Retina (tissue), 1 donor: ENCODE data around the gene TDRD3.

Experiments
- DNase-seq: peaks from one replicate; pipeline ENCODE4 v3.0.0-alpha.2; 2016

The TDRD3 gene

DNA sequence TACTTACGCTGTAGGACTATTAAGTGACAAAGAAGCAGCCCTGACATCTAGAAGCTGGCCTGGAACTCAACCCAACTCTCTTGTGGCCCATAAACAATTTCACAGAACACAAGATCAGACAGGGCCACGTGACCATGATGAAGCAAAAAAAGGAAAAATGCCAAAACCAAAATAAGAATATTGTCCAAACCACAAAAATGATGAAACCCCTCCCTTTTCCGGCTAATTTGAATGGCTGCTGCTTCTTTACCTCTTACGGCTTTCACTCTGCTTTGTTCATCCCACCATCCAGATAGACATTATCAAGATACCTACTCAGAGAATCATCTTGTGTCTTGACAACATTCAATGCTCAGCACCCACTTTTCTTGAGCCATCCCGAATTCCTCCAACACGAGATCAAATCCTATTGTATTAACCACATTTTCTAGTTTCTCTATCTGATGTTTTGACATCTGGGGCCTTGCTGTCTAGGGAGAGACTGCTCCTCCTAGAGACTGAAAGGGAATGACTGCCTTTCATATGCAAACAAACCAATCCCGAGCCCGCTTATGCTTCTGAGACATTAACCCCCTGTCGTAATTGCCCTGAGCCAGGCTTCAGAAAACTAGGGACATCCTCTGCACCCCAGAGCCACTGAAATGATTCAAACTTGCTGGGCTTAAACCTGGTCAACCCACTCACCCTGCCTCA is 186.3 kb downstream of the TDRD3 start:
- DNase-seq: no peak

DNA sequence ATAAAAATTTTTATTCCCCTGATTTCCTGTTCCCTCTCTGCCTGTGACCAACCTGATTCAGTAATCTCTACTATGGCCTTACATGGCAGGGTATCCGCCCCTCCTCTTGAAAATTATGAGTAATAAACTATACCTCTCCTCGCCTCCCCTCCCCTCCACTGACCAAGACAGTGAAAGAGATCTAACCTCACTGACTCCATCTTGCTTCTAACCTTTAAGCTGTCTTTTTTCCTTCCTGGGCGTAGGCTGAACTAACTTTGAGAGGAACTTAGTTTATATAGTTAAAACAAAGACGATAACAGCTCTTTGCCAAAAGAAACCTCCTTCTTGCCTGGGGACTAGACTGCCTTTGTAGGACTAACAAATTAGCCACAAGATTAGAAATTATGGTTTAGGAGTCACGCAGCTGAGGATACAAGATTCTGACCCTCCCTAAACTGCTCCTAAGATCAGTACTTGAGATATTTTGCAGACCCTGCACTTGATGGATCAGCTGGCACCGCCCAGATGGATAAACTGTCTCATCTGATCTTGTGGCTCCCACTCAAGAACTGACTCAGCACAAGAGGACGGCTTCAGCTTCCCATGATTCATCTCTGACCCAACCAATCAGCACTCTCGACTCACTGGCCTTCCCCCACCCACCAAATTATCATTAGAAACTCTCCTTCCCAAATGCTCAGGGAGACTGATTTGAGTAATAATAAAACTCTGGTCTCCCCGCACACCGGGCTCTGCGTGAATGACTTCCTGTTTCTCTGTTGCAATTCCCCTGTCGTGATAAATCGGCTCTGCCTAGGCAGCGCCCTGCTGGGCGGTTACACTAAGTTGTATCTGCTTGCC is 187.1 kb downstream of the TDRD3 start:
- DNase-seq: no peak

DNA sequence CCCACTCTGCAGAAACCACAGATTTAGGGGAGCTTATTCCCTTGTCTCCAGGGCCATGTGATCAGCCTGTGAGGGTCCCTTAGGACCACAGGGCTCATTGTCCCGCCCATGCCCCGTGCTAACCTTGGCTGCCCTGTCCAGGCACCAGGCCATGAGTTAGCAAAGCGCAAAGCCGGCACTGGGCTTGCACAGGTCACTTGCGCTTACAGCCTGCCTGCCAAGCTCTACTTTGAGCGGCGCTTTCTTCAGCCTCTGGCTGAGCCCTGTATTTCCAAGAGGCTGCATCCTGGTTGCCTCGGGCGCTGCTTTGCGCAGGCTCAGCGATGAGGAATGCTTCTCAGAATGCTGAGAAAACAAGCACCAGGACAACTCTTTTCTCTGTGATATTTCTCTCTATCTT is 188.0 kb downstream of the TDRD3 start:
- no peak for DNase-seq

DNA sequence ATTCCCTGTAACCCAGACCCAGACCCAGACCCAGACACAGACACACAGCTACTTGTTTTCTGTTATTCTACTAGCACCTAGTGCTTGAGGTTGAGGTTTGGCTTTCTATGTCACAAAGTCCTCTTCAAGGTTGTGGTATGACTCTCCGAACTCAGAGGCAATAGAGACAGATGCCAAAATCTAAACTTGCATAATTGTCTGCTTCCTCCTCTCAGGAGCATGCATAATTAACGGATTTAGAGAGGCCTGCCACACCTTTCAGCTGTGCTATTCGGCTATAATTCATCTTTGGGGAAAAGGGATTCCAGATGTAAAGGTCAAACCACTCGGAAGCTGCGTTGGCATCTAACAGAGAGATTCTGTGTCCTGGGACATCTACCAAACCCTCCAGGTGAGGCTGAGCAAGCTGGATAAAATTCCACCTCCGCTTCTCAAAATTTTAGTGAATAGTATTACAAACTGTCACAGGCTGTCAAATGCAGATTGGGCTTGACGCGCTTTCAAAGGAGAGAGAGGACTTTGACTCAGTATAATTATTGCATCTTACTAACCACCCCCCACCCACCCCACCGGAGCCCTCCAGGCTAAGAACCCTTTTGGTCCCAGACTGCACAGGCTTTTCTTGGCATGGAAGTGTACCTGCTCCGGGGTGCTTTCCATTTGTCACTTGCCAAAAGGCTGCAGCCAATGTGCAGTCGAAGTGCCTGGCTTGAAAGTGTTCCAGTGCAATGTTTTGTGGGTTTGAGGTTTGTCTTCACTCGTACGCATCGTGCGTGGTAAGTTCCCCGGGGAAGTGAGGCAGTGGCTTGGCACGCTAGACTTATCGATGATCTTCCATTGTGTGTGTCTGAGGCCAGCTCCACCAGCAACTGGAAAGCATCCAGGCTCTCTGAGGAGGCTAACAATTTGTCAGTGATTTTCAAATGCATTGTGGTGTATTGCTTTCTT is 194.1 kb downstream of the TDRD3 start:
- DNase-seq: no peak

DNA sequence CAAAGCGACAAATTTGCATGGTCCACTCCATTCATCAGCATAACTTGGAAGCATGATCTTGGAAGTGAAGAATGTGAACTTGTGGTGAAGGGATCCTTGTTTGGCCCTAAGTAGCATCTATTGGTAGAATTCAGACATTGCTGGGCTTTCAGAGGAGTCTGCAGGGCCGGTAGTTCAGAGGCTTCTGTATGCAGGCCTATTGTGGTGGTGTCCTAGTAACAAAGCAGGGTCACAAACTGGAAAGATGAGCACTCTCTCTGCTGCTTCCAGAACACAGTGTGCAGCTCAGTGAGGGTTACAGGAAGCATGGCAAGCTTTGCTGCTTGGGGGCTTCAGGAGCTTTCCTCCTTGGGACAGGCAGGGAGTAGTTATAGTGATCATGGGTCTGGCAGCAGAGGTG is 206.0 kb downstream of the TDRD3 start:
- DNase-seq: no peak

DNA sequence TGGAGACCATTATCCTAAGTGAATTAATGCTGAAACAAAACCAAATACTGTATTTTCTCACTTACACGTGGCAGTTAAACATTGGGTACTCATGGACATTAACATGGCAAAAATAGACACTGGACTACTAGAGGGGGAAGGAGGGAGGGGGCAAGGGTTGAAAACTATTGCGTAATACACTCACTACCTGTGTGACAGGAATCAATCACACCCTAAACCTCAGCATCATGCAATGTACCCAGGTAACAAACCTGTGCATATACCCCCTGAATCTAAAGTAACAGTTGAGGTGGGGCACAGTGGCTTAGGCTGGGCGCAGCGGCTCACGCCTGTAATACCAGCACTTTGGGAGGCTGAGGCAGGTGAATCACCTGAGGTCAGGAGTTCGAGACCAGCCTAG is 207.0 kb downstream of the TDRD3 start:
- no peak for DNase-seq

DNA sequence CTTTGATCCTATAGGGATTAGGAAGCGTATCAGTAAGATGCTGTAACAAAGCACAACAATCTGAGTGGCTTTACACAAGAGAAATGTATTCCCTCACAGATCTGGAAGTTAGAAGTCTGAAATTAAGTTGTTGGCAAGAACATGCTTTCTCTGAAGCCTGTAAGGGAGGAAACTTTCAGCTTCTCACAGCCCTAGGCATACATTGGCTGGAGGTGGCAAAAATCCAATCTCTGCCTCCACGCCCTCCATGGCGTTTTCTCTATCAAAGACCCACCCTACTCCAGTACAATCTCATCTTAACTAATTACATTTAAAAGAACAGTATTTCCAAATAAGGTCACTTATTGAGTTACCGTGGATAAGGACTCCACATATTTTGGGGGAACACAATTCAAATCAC is 211.9 kb downstream of the TDRD3 start:
- DNase-seq: no peak

DNA sequence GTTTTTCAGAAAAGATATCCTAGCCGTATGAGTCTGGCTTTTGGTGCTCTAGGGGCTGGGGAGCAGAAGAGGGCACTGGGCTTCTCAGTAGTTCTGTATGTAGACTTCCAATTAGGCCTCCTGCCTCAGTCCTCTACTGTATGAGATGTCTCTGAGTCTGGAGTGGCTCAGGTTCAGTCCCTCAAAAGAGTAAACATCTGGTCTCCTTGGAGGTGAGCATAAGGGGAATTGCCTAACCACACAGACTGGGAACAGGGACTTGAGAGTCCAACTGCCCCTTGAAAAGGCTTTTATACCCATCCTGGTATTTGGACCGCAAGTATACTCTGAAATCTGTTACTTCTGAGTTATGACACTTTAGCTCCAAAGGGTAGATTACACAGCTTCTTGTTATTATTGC is 214.5 kb downstream of the TDRD3 start:
- DNase-seq: no peak

DNA sequence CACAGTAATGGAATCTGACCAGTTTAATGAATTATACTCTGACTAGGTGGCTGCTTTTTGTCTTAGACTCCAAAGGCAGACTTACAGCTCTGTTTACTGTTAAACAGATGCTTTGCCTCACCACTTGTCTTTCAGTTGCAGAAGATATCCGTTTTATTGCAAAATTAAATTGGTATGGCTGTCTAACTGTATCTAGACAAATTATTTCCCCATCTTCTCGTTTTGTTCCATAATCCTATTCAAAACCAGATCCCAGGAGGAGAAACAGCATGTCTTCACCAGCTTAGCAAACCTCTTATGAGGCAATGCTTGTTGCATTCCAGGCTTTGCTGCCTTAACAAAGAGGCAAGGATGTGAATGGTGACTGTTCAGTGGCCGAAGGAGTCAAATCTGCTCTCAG is 215.6 kb downstream of the TDRD3 start:
- no peak for DNase-seq

DNA sequence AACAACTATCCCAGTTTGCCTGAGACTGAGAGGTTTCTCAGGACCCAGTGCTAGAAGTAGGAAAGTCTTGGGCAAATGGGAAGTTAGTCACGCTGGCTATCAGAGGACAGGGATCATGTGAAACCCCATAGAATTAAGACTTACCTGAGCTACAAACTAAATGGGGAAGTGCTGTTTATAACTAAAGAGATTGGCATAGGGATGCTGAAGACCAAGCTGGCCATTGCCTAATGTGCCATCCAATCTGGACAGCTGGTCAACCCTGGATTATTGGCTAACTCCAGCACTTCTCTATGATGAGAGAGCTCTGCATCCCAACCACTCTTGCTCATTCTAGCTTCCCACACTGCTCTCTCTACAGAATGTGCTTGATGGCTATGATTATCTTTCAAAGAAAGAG is 216.1 kb downstream of the TDRD3 start:
- no peak for DNase-seq

DNA sequence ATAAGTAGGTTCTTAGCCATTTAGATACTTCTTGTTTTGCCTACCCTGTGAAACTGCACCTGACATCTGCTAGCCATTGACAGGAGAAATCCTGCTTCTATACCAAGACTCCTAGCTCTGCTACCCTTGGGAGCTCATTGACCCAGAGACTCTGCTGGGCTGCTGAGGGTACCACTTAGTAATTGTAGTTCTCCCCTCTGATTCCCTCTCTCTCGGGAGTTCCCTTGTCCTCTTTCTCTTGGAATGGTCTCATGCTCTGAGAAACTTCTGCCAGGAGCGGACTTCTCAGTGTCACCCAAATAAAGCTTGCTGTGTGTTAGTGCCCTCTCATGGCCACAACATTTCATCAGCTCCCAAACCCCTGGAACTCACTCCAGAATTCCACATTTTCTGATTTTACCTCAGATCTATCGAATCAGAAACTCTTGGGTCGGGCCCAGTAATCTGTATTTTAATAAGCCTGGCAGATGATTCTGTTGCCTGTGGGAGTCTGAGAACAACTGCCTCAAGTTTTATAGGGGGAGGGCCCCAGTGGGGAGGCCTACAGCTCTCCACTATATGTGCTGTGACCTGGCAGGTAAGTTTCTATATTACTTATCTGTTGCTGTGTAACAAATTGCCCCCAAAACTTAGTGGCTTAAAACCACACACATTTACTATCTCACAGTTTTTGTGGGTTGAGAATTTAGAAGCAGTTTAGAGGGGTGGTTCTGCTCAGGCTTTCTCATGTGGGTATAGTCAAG is 221.1 kb downstream of the TDRD3 start:
- no peak for DNase-seq

DNA sequence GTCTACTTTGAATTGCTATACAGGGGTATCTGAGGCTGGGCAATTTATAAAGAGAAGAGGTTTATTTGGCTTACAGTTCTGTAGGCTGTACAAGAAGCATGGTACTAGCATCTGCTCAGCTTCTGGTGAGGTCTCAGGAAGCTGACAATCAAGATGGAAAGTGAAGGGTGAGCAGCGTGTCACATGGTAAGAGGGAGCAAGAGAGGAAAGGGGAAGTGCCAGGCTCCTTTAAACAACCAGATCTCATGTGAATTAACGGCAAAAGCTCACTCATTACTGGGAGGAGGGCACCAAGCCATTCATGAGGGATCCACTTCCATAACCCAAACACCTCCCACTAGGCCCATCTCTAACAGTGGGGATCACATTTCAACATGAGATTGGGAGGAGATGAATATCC is 222.4 kb downstream of the TDRD3 start:
- DNase-seq: no peak

DNA sequence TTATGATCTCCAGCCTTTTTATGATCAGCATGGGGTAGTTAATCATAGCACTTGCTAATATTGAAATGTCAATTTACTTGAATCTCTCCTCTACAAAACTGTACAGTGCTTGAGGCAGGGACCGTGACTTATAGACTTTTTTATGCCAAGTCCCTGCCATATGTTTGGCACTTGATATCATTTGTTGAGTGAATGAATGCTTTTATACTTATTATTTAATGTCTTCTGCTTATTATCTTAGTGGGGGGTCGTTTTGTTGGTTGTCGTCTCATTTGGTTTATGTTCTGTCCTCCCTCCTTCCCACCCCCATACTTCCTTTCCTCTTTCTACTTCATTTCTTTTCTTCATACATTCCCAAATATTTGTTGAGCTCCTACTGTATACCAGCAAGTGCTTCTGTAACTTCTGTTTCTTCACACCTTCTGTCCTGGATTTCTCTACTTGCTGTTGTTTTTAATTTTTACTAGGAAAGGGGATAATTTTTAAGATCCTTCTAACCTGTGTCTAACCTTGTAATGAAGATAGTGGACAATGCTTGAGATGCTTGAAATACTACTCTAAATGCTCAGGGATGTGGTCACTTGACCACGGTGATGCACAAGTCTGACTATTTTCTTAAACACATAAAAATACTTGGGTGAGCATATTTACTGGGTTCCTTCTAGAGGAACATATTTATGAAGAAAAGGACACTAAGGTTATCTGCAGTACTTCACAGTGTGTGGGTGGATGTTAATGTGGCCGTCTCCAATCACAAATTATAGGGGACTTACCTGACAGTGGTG is 223.8 kb downstream of the TDRD3 start:
- DNase-seq: no peak

DNA sequence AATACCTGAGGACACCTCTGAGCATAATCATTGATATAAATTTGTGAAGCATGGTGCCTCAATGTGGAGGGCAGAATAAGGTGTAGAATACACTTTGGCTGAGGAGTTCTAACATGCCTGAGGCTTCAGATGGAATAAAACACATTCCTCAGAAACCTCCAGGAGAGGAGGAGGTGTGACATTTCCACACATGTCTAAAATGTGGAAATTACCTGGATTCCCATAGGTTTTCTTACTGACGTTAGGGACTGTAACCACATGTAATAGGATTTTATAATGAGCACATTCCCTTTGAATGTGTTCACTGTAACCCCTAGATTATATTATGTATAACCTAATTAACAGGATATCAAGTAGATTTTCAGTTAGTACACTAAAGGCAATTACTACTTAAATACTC is 226.1 kb downstream of the TDRD3 start:
- no peak for DNase-seq
